WTC11 (cell line): ENCODE data around the gene ADM. TPM values are rescaled to one million over a fixed set of nuclear protein-coding genes. Genes with fewer than 3 reads are reported as not detected.

ENCODE experiments used
- AFF4 ChIP-seq: sonication (generic); formaldehyde crosslinking; IDR thresholded peaks from 2 replicates; pipeline ENCODE4 v1.8.1; 2023; ENCODE audit warnings: mild to moderate bottlenecking, missing genetic modification reagents, borderline replicate concordance
- ATF1 ChIP-seq: sonication (generic); formaldehyde crosslinking; IDR thresholded peaks from 2 replicates; pipeline ENCODE4 v1.8.1; 2023; ENCODE audit warnings: mild to moderate bottlenecking, moderate library complexity, missing genetic modification reagents
- ATF3 ChIP-seq: sonication (generic); formaldehyde crosslinking; conservative IDR thresholded peaks from 2 replicates; pipeline ENCODE4 v1.8.1; 2022; ENCODE audit warnings: mild to moderate bottlenecking, missing genetic modification reagents
- CREB1 ChIP-seq: sonication (generic); formaldehyde crosslinking; IDR thresholded peaks from 2 replicates; pipeline ENCODE4 v1.8.0; 2023; ENCODE audit warnings: mild to moderate bottlenecking, missing genetic modification reagents
- EMX1 ChIP-seq: fragments of 250-450 bp; sonication (Bioruptor Pico); IDR thresholded peaks from 2 replicates; pipeline ENCODE4 v1.8.0; 2021; ENCODE audit warnings: mild to moderate bottlenecking
- ETV6 ChIP-seq: sonication (generic); formaldehyde crosslinking; IDR thresholded peaks from 2 replicates; pipeline ENCODE4 v1.8.1; 2022; ENCODE audit warnings: mild to moderate bottlenecking, missing genetic modification reagents
- FOXP1 ChIP-seq: sonication (generic); formaldehyde crosslinking; IDR thresholded peaks from 2 replicates; pipeline ENCODE4 v1.8.0; 2022; ENCODE audit warnings: missing genetic modification reagents, mild to moderate bottlenecking, moderate library complexity, borderline replicate concordance
- JAZF1 ChIP-seq: fragments of 250-450 bp; sonication (Bioruptor Pico); IDR thresholded peaks from 2 replicates; pipeline ENCODE4 v1.9.0; 2021; ENCODE audit warnings: moderate library complexity, mild to moderate bottlenecking, inconsistent platforms
- KAT7 ChIP-seq: sonication (generic); formaldehyde crosslinking; IDR thresholded peaks from 2 replicates; pipeline ENCODE4 v1.8.1; 2023; ENCODE audit warnings: missing genetic modification reagents, mild to moderate bottlenecking, borderline replicate concordance
- MYBL2 ChIP-seq: sonication (generic); formaldehyde crosslinking; IDR thresholded peaks from 2 replicates; pipeline ENCODE4 v1.8.1; 2023; ENCODE audit warnings: mild to moderate bottlenecking, moderate library complexity, missing genetic modification reagents
- NFATC4 ChIP-seq: fragments of 250-450 bp; sonication (Bioruptor Pico); IDR thresholded peaks from 2 replicates; pipeline ENCODE4 v1.9.0; 2021; ENCODE audit warnings: mild to moderate bottlenecking
- NR3C1 ChIP-seq: sonication (generic); formaldehyde crosslinking; conservative IDR thresholded peaks from 2 replicates; pipeline ENCODE4 v1.8.1; 2023; ENCODE audit warnings: low read depth, mild to moderate bottlenecking, missing genetic modification reagents
- RORB ChIP-seq: fragments of 250-450 bp; sonication (Bioruptor Pico); IDR thresholded peaks from 2 replicates; pipeline ENCODE4 v1.9.0; 2021; ENCODE audit warnings: mild to moderate bottlenecking
- TEAD4 ChIP-seq: sonication (generic); formaldehyde crosslinking; IDR thresholded peaks from 2 replicates; pipeline ENCODE4 v1.8.0; 2022; ENCODE audit warnings: mild to moderate bottlenecking, missing genetic modification reagents
- TP53 ChIP-seq: sonication (generic); formaldehyde crosslinking; IDR thresholded peaks from 2 replicates; pipeline ENCODE4 v1.8.1; 2023; ENCODE audit warnings: mild to moderate bottlenecking, missing genetic modification reagents
- ZBTB21 ChIP-seq: sonication (generic); formaldehyde crosslinking; IDR thresholded peaks from 2 replicates; pipeline ENCODE4 v1.8.1; 2023; ENCODE audit warnings: mild to moderate bottlenecking, missing genetic modification reagents, borderline replicate concordance
- ZNF263 ChIP-seq: sonication (generic); formaldehyde crosslinking; IDR thresholded peaks from 2 replicates; pipeline ENCODE4 v1.8.1; 2022; ENCODE audit warnings: low read depth, mild to moderate bottlenecking, moderate library complexity, missing genetic modification reagents
- ZNF317 ChIP-seq: sonication (generic); formaldehyde crosslinking; IDR thresholded peaks from 2 replicates; pipeline ENCODE4 v1.8.1; 2023; ENCODE audit warnings: low read depth, mild to moderate bottlenecking, moderate library complexity, missing genetic modification reagents, borderline replicate concordance
- ZNF396 ChIP-seq: fragments of 250-450 bp; sonication (Bioruptor Pico); IDR thresholded peaks from 2 replicates; pipeline ENCODE4 v1.8.0; 2021; ENCODE audit warnings: mild to moderate bottlenecking, moderate library complexity, borderline replicate concordance
- total RNA-seq: library from RNA; stranded (reverse); gene quantifications from 3 replicates; pipeline ENCODE4 v1.2.3, GENCODE V29; 2021
- TF ChIP-seq, protein P1 (sequence below): sonication (generic); formaldehyde crosslinking; IDR thresholded peaks from 2 replicates; pipeline ENCODE4 v1.8.1; 2022; ENCODE audit warnings: mild to moderate bottlenecking, moderate library complexity, missing genetic modification reagents
- TF ChIP-seq, protein P2 (sequence below): fragments of 250-450 bp; sonication (Bioruptor Pico); IDR thresholded peaks from 2 replicates; pipeline ENCODE4 v2.1.2; 2022; ENCODE audit warnings: mild to moderate bottlenecking, moderate library complexity
- TF ChIP-seq, protein P3 (sequence below): fragments of 250-450 bp; sonication (Bioruptor Pico); IDR thresholded peaks from 2 replicates; pipeline ENCODE4 v1.9.0; 2021; ENCODE audit warnings: moderate library complexity, mild to moderate bottlenecking, inconsistent platforms, borderline replicate concordance
- TF ChIP-seq, protein P4 (sequence below): fragments of 250-450 bp; sonication (Bioruptor Pico); IDR thresholded peaks from 2 replicates; pipeline ENCODE4 v1.8.0; 2021; ENCODE audit warnings: mild to moderate bottlenecking
- TF ChIP-seq, protein P5 (sequence below): sonication (generic); formaldehyde crosslinking; IDR thresholded peaks from 2 replicates; pipeline ENCODE4 v1.8.1; 2022; ENCODE audit warnings: missing genetic modification reagents, borderline replicate concordance
- TF ChIP-seq, protein P6 (sequence below): sonication (generic); formaldehyde crosslinking; IDR thresholded peaks from 2 replicates; pipeline ENCODE4 v1.8.0; 2022; ENCODE audit warnings: missing genetic modification reagents

ADM gene
- total RNA-seq, 1 experiment from 2014 or later = 18.7 TPM

DNA sequence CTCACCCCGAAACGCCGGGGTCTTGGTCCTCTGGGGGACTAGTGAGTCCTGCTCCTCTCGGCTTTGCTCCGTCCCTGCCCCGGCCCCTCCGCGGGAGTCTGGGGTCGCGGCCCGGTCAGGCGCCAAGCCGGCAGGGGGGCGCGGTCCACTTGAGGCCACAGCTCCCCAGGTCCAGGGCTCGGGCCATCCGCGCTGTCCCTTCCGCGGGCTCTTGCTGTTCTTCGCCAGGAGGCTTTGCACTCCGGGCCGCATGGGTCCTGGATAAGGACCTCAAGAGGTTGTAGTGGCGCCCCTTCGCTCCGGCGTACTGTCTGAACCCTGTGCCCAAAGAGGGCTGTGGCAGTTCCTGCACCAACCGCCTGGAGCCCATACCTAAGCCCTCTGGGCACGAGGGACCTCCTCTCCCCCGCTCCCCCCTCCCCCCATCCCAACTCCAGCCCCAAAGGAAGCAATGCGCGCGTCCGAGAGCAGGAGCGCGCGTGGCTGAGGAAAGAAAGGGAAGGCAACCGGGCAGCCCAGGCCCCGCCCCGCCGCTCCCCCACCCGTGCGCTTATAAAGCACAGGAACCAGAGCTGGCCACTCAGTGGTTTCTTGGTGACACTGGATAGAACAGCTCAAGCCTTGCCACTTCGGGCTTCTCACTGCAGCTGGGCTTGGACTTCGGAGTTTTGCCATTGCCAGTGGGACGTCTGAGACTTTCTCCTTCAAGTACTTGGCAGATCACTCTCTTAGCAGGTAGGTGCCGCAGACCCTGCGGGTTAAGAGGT is at the start of gene ADM (continued):
- TF ChIP-seq ATF3 (no peak), TP53 (no peak), ZNF317 (CRISPR knock-in tag) (no peak), TEAD4 (CRISPR knock-in tag) (no peak), ATF1 (CRISPR knock-in tag) (no peak), ZNF263 (CRISPR knock-in tag) (no peak), ZNF396 (CRISPR knock-in tag) (no peak), FOXP1 (CRISPR knock-in tag) (peak; percentile 50), MYBL2 (CRISPR knock-in tag) (no peak; the same call in 1 of the 2 replicates), RORB (CRISPR knock-in tag) (no peak), ETV6 (CRISPR knock-in tag) (no peak), NFATC4 (CRISPR knock-in tag) (no peak), CREB1 (CRISPR knock-in tag) (no peak), NR3C1 (CRISPR knock-in tag) (no peak), KAT7 (CRISPR knock-in tag) (peak; percentile 35; the same call in 1 of the 2 replicates), AFF4 (CRISPR knock-in tag) (0 out of 2 replicates have a peak, but pooled peaks have one; percentile 45), ZBTB21 (CRISPR knock-in tag) (peak; percentile 12; the same call in 1 of the 2 replicates), EMX1 (no peak), JAZF1 (CRISPR knock-in tag) (no peak)
- TF ChIP-seq, protein P1, sequence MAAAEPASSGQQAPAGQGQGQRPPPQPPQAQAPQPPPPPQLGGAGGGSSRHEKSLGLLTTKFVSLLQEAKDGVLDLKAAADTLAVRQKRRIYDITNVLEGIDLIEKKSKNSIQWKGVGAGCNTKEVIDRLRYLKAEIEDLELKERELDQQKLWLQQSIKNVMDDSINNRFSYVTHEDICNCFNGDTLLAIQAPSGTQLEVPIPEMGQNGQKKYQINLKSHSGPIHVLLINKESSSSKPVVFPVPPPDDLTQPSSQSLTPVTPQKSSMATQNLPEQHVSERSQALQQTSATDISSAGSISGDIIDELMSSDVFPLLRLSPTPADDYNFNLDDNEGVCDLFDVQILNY (CRISPR knock-in tag) = peak; percentile 53; the same call in 1 of the 2 replicates
- TF ChIP-seq, protein P2, sequence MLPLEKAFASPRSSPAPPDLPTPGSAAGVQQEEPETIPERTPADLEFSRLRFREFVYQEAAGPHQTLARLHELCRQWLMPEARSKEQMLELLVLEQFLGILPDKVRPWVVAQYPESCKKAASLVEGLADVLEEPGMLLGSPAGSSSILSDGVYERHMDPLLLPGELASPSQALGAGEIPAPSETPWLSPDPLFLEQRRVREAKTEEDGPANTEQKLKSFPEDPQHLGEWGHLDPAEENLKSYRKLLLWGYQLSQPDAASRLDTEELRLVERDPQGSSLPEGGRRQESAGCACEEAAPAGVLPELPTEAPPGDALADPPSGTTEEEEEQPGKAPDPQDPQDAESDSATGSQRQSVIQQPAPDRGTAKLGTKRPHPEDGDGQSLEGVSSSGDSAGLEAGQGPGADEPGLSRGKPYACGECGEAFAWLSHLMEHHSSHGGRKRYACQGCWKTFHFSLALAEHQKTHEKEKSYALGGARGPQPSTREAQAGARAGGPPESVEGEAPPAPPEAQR (CRISPR knock-in tag) = no peak
- TF ChIP-seq, protein P3, sequence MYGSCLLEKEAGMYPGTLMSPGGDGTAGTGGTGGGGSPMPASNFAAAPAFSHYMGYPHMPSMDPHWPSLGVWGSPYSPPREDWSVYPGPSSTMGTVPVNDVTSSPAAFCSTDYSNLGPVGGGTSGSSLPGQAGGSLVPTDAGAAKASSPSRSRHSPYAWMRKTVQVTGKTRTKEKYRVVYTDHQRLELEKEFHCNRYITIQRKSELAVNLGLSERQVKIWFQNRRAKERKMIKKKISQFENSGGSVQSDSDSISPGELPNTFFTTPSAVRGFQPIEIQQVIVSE (CRISPR knock-in tag) = no peak
- TF ChIP-seq, protein P4, sequence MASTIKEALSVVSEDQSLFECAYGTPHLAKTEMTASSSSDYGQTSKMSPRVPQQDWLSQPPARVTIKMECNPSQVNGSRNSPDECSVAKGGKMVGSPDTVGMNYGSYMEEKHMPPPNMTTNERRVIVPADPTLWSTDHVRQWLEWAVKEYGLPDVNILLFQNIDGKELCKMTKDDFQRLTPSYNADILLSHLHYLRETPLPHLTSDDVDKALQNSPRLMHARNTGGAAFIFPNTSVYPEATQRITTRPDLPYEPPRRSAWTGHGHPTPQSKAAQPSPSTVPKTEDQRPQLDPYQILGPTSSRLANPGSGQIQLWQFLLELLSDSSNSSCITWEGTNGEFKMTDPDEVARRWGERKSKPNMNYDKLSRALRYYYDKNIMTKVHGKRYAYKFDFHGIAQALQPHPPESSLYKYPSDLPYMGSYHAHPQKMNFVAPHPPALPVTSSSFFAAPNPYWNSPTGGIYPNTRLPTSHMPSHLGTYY (CRISPR knock-in tag) = no peak
- TF ChIP-seq, protein P5, sequence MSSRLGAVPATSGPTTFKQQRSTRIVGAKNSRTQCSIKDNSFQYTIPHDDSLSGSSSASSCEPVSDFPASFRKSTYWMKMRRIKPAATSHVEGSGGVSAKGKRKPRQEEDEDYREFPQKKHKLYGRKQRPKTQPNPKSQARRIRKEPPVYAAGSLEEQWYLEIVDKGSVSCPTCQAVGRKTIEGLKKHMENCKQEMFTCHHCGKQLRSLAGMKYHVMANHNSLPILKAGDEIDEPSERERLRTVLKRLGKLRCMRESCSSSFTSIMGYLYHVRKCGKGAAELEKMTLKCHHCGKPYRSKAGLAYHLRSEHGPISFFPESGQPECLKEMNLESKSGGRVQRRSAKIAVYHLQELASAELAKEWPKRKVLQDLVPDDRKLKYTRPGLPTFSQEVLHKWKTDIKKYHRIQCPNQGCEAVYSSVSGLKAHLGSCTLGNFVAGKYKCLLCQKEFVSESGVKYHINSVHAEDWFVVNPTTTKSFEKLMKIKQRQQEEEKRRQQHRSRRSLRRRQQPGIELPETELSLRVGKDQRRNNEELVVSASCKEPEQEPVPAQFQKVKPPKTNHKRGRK (CRISPR knock-in tag) = no peak
- TF ChIP-seq, protein P6, sequence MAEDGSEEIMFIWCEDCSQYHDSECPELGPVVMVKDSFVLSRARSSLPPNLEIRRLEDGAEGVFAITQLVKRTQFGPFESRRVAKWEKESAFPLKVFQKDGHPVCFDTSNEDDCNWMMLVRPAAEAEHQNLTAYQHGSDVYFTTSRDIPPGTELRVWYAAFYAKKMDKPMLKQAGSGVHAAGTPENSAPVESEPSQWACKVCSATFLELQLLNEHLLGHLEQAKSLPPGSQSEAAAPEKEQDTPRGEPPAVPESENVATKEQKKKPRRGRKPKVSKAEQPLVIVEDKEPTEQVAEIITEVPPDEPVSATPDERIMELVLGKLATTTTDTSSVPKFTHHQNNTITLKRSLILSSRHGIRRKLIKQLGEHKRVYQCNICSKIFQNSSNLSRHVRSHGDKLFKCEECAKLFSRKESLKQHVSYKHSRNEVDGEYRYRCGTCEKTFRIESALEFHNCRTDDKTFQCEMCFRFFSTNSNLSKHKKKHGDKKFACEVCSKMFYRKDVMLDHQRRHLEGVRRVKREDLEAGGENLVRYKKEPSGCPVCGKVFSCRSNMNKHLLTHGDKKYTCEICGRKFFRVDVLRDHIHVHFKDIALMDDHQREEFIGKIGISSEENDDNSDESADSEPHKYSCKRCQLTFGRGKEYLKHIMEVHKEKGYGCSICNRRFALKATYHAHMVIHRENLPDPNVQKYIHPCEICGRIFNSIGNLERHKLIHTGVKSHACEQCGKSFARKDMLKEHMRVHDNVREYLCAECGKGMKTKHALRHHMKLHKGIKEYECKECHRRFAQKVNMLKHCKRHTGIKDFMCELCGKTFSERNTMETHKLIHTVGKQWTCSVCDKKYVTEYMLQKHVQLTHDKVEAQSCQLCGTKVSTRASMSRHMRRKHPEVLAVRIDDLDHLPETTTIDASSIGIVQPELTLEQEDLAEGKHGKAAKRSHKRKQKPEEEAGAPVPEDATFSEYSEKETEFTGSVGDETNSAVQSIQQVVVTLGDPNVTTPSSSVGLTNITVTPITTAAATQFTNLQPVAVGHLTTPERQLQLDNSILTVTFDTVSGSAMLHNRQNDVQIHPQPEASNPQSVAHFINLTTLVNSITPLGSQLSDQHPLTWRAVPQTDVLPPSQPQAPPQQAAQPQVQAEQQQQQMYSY (CRISPR knock-in tag) = no peak
